WI38 (cell line): ENCODE results near the gene ACCSL.

Experiments
- H3K4me3 ChIP-seq: 2 replicates; pipeline ENCODE4 v1.5.1; 2011; ENCODE audit warnings: low read depth, mild to moderate bottlenecking, control low read depth, low read length
- TF ChIP-seq, protein P1 (sequence below): IDR thresholded peaks from 2 replicates; pipeline ENCODE4 v1.5.1; 2012; ENCODE audit warnings: low read depth, mild to moderate bottlenecking, control low read depth, low read length

ACCSL gene

GRCh38 chr11:44065161-44065661, 17.4 kb downstream of the ACCSL start:
- no peak overlapping the region for H3K4me3 ChIP-seq
- TF ChIP-seq, protein P1, sequence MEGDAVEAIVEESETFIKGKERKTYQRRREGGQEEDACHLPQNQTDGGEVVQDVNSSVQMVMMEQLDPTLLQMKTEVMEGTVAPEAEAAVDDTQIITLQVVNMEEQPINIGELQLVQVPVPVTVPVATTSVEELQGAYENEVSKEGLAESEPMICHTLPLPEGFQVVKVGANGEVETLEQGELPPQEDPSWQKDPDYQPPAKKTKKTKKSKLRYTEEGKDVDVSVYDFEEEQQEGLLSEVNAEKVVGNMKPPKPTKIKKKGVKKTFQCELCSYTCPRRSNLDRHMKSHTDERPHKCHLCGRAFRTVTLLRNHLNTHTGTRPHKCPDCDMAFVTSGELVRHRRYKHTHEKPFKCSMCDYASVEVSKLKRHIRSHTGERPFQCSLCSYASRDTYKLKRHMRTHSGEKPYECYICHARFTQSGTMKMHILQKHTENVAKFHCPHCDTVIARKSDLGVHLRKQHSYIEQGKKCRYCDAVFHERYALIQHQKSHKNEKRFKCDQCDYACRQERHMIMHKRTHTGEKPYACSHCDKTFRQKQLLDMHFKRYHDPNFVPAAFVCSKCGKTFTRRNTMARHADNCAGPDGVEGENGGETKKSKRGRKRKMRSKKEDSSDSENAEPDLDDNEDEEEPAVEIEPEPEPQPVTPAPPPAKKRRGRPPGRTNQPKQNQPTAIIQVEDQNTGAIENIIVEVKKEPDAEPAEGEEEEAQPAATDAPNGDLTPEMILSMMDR = no peak

DNA sequence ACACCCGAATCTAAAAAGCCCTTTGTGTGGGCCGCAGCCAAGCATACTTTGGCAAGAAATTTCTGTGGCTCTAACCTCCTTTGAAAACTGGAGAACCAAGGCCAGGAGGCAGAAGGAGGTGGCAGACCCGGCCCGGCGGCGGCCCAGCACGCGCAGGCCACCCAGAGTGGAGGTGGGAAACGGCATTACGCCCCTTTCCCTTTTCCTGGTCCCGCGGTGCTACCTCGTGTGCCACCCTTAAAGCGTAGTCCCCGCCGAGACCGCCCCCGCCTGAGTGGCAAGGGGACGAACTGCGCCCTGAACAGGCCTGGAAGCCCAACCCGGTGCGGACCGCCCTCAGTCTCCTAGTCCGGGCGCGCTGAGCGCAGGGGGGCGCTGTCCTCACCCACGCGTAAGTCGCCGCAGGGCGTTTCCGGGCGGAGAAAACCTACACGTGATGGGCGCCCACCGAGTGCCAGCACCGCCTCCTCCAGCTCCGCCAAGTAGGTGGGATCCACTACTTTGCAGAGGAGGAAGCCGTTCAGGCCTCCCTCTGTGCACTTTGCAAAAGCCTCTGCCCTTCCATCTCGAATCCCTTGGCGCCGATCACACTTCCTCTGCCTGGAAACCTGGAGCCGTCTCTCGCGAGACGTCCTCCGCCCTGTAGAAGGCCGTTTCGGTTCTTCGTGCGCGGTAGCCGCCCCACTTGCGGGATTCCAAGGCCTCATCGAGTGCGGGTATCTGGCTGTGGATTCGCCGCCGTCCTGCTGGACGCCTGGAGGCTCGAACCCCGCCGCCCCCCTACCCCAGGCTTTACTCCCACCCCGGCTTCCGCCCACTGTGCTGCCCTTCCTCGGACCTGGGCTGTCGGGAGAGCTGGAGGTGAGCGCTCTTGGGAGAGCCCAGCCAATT, 18.3 kb downstream of the ACCSL start, which contains the start of gene ACCS:
Gene ACCS (plus strand): TSS at position 430 of the 891 bp plus-strand sequence. CDS start 1,358 bp downstream, outside the sequence.
- TF ChIP-seq, protein P1 = peak; percentile 57
- H3K4me3 ChIP-seq = peak within 1 kb of the TSS; percentile 60

DNA sequence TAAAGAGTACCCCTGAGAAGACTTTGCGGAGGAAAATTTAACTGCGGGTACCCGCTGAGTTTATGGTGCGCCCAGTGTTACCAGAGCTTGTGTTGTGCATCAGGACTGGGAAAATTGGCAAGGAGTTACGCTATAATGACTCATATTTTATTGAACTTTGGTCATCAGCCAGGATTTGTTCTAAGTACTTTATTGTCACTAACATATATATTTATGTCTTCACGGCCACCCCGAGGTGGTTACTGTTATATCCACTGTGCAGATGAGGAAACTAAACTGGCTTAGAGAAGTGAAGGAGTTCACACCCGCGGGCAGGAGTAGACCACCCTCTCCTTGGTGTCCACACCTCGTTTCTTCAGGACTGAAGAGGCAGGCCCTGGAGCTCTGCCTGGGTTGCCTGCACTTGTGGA, 19.0 kb downstream of the ACCSL start:
- peak overlapping the region; percentile 60 for H3K4me3 ChIP-seq
- TF ChIP-seq, protein P1 = no peak

DNA sequence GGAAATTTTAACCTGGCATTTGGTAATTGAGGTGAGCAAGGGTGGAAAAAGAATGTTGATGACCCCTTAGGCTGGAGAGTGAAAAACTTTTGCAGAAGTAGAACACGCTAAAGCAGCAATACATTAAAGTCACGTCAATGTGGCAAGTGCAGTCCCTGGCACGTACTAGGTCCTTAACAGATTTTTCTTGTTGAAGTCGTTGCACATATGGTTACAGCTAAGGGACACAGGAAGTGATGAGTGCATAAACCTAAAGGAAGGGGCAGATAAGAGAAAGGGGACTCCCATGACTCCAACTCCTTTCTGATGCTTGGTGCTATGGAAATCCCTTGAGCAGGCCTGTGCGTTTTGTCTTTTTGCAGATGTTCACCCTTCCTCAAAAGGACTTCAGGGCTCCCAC, 19.5 kb downstream of the ACCSL start:
- TF ChIP-seq, protein P1 = no peak
- peak overlapping the region; percentile 60; the same call in 1 of the 2 replicates for H3K4me3 ChIP-seq

GRCh38 chr11:44068180-44068579, 20.4 kb downstream of the ACCSL start:
- TF ChIP-seq, protein P1 = no peak
- H3K4me3 ChIP-seq = no peak overlapping the region

DNA sequence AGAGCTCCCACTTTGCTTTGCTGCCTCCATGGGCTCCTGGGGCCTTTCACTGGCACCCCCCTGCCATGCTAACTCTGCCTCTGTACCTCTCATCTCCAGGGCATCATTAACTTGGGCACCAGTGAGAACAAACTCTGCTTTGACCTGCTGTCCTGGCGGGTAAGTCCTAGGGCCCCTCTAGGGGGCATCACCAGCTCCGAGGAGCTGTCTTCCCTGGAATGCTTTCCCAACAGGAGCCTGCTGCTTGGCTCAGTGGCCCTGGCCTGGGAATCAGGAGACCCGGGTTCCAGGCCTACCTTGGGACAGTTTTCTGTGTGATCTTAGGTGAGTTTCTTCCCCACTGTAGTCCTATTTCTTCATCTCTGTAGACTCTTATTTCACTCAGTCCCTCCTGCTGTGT, 23.4 kb downstream of the ACCSL start:
- no peak overlapping the region for H3K4me3 ChIP-seq
- TF ChIP-seq, protein P1 = no peak
